ENCODE data around the gene PPM1F. TPM values are rescaled to one million over a fixed set of nuclear protein-coding genes. Genes with fewer than 3 reads are reported as not detected.

Gene PPM1F
- total and polyA plus RNA-seq, 10 of the 15 experiments (the other 5 are each of a cell fraction or from before 2014, with no cell fraction given) = 0.55 to 26.3 (median 9.7) TPM

GRCh38 chr22:21920341-21921183 lies 32.1 kb downstream of the PPM1F start:
- Histone ChIP-seq H3K27me3 (replicated peaks in 1 of 2; ENCODE audit: control insufficient read depth in 2 of 2, insufficient read depth in 2 of 2, low read length in 1 of 2) (no peaks in the 10 kb centered on the region), H3K27ac (ENCODE audit: control insufficient read depth, insufficient read depth) (no peak overlapping the region), H3K9ac (ENCODE audit: control insufficient read depth, insufficient read depth, low read length) (no peak overlapping the region), H3K4me3 (no peak overlapping the region), H2AFZ (ENCODE audit: control insufficient read depth, low read depth, low read length) (no peak overlapping the region), H3K79me2 (ENCODE audit: control insufficient read depth, insufficient read depth, low read length) (no peaks in the 10 kb centered on the region), H3K4me2 (ENCODE audit: control insufficient read depth, insufficient read depth) (no peak overlapping the region), H4K20me1 (ENCODE audit: control insufficient read depth, insufficient read depth) (no peaks in the 10 kb centered on the region), H3K4me1 (ENCODE audit: control insufficient read depth, insufficient read depth, low read length) (no peaks in the 10 kb centered on the region), H3K9me3 (replicated peaks; ENCODE audit: control insufficient read depth, insufficient read depth, low read length) (no peaks in the 10 kb centered on the region), H3K36me3 (ENCODE audit: control insufficient read depth in 2 of 2, insufficient read depth in 2 of 2, low read length in 1 of 2) (no peaks in the 10 kb centered on the region)
- in situ Hi-C loops (cut with MboI) = no loop called here
- WGBS (ENCODE audit: insufficient coverage, insufficient replicate concordance, low lambda C conversion rate, missing lambda C conversion rate) = 55% methylated on average over 15 of the region's 16 CpGs
- ATAC-seq (no peak), DNase-seq (ENCODE audit: low read depth, low spot score) (no peak), FAIRE-seq (no peak)
- SMC1A ChIA-PET (ENCODE audit: uncharacterized antibody, unreplicated experiment) = interaction anchor here (0.6 to 1.0 kb wide), 2 partner anchors 38 to 195 kb away, joined by 3 read pairs; no protein-coding TSS in a partner anchor
- intact Hi-C loops (cut with micrococcal nuclease; ENCODE audit: unreplicated experiment) = no loop called here
- CTCF ChIA-PET = interaction anchor here (0.9 kb wide), 1 partner anchor 137 kb away, joined by 3 read pairs; no protein-coding TSS in a partner anchor
- POLR2A ChIA-PET = no interaction called here
- no TSS peak for BruUV-seq (replicated peaks)
- RAD21 ChIA-PET (ENCODE audit: unreplicated experiment) = no interaction called here
- TF ChIP-seq SMC3 (IDR thresholded peaks at IDR 0.05; ENCODE audit: borderline replicate concordance, low read length) (no peak), PBX3 (IDR thresholded peaks at IDR 0.05; ENCODE audit: insufficient replicate concordance, low read depth, low read length) (no peak), MEF2A (IDR thresholded peaks at IDR 0.05; ENCODE audit: insufficient read depth, low read depth, low read length) (no peak), JUNB (IDR thresholded peaks at IDR 0.05) (no peak), ZSCAN29 (IDR thresholded peaks at IDR 0.05) (no peak), EED (IDR thresholded peaks at IDR 0.05; ENCODE audit: low read depth) (no peak), NRF1 (conservative IDR thresholded peaks at IDR 0.05; ENCODE audit: low read depth, low read length) (no peak), IKZF2 (IDR thresholded peaks at IDR 0.05) (no peak), STAT1 (conservative IDR thresholded peaks at IDR 0.05) (no peak), SRF (IDR thresholded peaks at IDR 0.05; ENCODE audit: low read depth in 2 of 2, low read length in 2 of 2) (no peak), SMAD1 (IDR thresholded peaks at IDR 0.05; ENCODE audit: low read depth, partially characterized antibody) (no peak), JUND (IDR thresholded peaks at IDR 0.05; ENCODE audit: low read depth, low read length) (no peak), RAD51 (IDR thresholded peaks at IDR 0.05) (no peak), TCF7 (IDR thresholded peaks at IDR 0.05; ENCODE audit: borderline replicate concordance) (no peak), SP1 (IDR thresholded peaks at IDR 0.05; ENCODE audit: low read depth, low read length) (no peak), PAX8 (IDR thresholded peaks at IDR 0.05) (no peak), PML (IDR thresholded peaks at IDR 0.05; ENCODE audit: low read length) (no peak)

All from GM12878 (cell line).